Measurements from ENCODE around the gene PPP1R1A. TPM values are rescaled to one million over a fixed set of nuclear protein-coding genes. Genes with fewer than 3 reads are reported as not detected.

PPP1R1A gene
- total and polyA plus RNA-seq, 7 donors: 93.7 to 360 (median 215) TPM

GRCh38 chr12:54588890-54589267 is 420 bp upstream of the PPP1R1A start:
- peaks cover 18% of the 10 kb centered on the region for H3K4me1 ChIP-seq
- no peak for DNase-seq
- 7 to 17% (median 13%) methylated on average over 13 of the region's 13 CpGs for WGBS, 3 donors
- intact Hi-C loops (cut with DNase I): no loop called here
- peak overlapping the region; percentile 50 for H3K27ac ChIP-seq
- no peaks in the 10 kb centered on the region for H3K27me3 ChIP-seq (ENCODE audit: insufficient read depth in 3 of 3, low read length in 2 of 3)
- peak overlapping the region; percentile 83 for H3K4me3 ChIP-seq
- no peak for TF ChIP-seq CTCF (IDR thresholded peaks at IDR 0.05)
- no peak for ATAC-seq
- H3K9me3 ChIP-seq: no peaks in the 10 kb centered on the region
- H3K36me3 ChIP-seq (ENCODE audit: insufficient read depth in 1 of 2, low read depth in 1 of 2): peaks cover 0 to 3% of the 10 kb centered on the region in 2 donors

GRCh38 chr12:54587315-54587873 is 1.1 kb downstream of the PPP1R1A start:
- Histone ChIP-seq H3K36me3 (ENCODE audit: insufficient read depth in 1 of 2, low read depth in 1 of 2) (peaks cover 0 to 17% of the 10 kb centered on the region in 2 donors), H3K27ac (peak overlapping the region; percentile 82), H3K4me3 (peak overlapping the region; percentile 83), H3K9me3 (no peaks in the 10 kb centered on the region), H3K27me3 (ENCODE audit: insufficient read depth in 3 of 3, low read length in 2 of 3) (no peaks in the 10 kb centered on the region), H3K4me1 (peaks cover 18% of the 10 kb centered on the region)
- intact Hi-C loops (cut with DNase I): no loop called here
- no peak for TF ChIP-seq CTCF (IDR thresholded peaks at IDR 0.05)
- DNase-seq: peak; percentile 44 to 85
- 18 to 27% (median 18%) methylated on average over 5 of the region's 5 CpGs for WGBS, 3 donors
- peak; percentile 84 to 92 (median 87) for ATAC-seq

GRCh38 chr12:54586620-54587019 is 1.8 kb downstream of the PPP1R1A start:
- 54 to 61% (median 57%) methylated on average over 2 of the region's 2 CpGs for WGBS, 3 donors
- no peak for TF ChIP-seq CTCF (IDR thresholded peaks at IDR 0.05)
- no peak for ATAC-seq
- Histone ChIP-seq H3K27ac (peak overlapping the region; percentile 82), H3K27me3 (ENCODE audit: insufficient read depth in 3 of 3, low read length in 2 of 3) (no peaks in the 10 kb centered on the region), H3K36me3 (ENCODE audit: insufficient read depth in 1 of 2, low read depth in 1 of 2) (peaks cover 0 to 24% of the 10 kb centered on the region in 2 donors), H3K9me3 (no peaks in the 10 kb centered on the region), H3K4me1 (peaks cover 18% of the 10 kb centered on the region), H3K4me3 (peak overlapping the region; percentile 83)
- intact Hi-C loops (cut with DNase I): no loop called here
- DNase-seq: no peak

- Histone ChIP-seq H3K27me3 (ENCODE audit: insufficient read depth in 3 of 3, low read length in 2 of 3) (no peaks in the 10 kb centered on the region), H3K36me3 (ENCODE audit: insufficient read depth in 1 of 2, low read depth in 1 of 2) (peaks cover 0 to 36% of the 10 kb centered on the region in 2 donors), H3K4me3 (no peak overlapping the region), H3K27ac (no peak overlapping the region), H3K9me3 (no peaks in the 10 kb centered on the region), H3K4me1 (peaks cover 18% of the 10 kb centered on the region)
- no peak for DNase-seq
- 76 to 87% (median 86%) methylated on average over 2 of the region's 2 CpGs for WGBS, 3 donors
- ATAC-seq: no peak
- intact Hi-C loops (cut with DNase I): no loop called here
- no peak for TF ChIP-seq CTCF (IDR thresholded peaks at IDR 0.05)
Measured at GRCh38 chr12:54585243-54585642, 3.2 kb downstream of the PPP1R1A start.

GRCh38 chr12:54584128-54584527 is 4.3 kb downstream of the PPP1R1A start:
- intact Hi-C loops (cut with DNase I): no loop called here
- WGBS, 3 donors: 73 to 76% (median 74%) methylated on average over 9 of the region's 9 CpGs
- H3K4me3 ChIP-seq: no peak overlapping the region

More at GRCh38 chr12:54584128-54584527, 4.3 kb downstream of the PPP1R1A start:
- H3K9me3 ChIP-seq: no peaks in the 10 kb centered on the region
- ATAC-seq (no peak), DNase-seq (no peak)
- no peak for TF ChIP-seq CTCF (IDR thresholded peaks at IDR 0.05)
- H3K4me1 ChIP-seq: peaks cover 16% of the 10 kb centered on the region
- H3K36me3 ChIP-seq (ENCODE audit: insufficient read depth in 1 of 2, low read depth in 1 of 2): peaks cover 0 to 36% of the 10 kb centered on the region in 2 donors
- no peak overlapping the region for H3K27ac ChIP-seq
- H3K27me3 ChIP-seq (ENCODE audit: insufficient read depth in 3 of 3, low read length in 2 of 3): no peaks in the 10 kb centered on the region
